Activated naive CD4-positive, alpha-beta T cell treated with anti-CD3 and anti-CD28 coated beads, Interleukin-2, amount 10 ng/mL, durations not matched to agents 7 days and 5 days (primary cell): Measurements from ENCODE around the gene CHST12.

Experiments used
- CTCF ChIA-PET: fragments of 350-600 bp; sonication (Branson Sonifier 250); formaldehyde crosslinking; loops from one replicate; lab custom pipeline; 2021; ENCODE audit warnings: antibody characterized with exemption; lab: Charles Lee
- DNase-seq: peaks from one replicate; pipeline ENCODE4 v3.0.0-alpha.2; 2020
- H3K27ac Mint-ChIP-seq: one replicate; pipeline ENCODE4 v1.8.0; 2021; ENCODE audit warnings: mild to moderate bottlenecking, moderate library complexity, mixed read lengths
- H3K27me3 Mint-ChIP-seq: one replicate; pipeline ENCODE4 v1.8.0; 2021; ENCODE audit warnings: mild to moderate bottlenecking, mixed read lengths
- H3K36me3 Mint-ChIP-seq: one replicate; pipeline ENCODE4 v1.8.0; 2021; ENCODE audit warnings: mixed read lengths
- H3K4me1 Mint-ChIP-seq: one replicate; pipeline ENCODE4 v1.8.0; 2021; ENCODE audit warnings: mixed read lengths
- H3K4me3 Mint-ChIP-seq: one replicate; pipeline ENCODE4 v1.8.0; 2021; ENCODE audit warnings: mild to moderate bottlenecking, moderate library complexity, mixed read lengths
- H3K9me3 Mint-ChIP-seq: one replicate; pipeline ENCODE4 v1.8.0; 2021; ENCODE audit warnings: mixed read lengths

CHST12 gene

GRCh38 chr7:2497065-2497464, 93.7 kb downstream of the CHST12 start:
- peaks cover 2% of the 10 kb centered on the region for H3K9me3 Mint-ChIP-seq
- no peak overlapping the region for H3K4me3 Mint-ChIP-seq
- no peak overlapping the region for H3K27ac Mint-ChIP-seq
- H3K4me1 Mint-ChIP-seq, result no peaks in the 10 kb centered on the region
- CTCF ChIA-PET, result no interaction called here
- H3K36me3 Mint-ChIP-seq, result no peaks in the 10 kb centered on the region
- no peak for DNase-seq
- H3K27me3 Mint-ChIP-seq, result peaks cover 79% of the 10 kb centered on the region

- no peak overlapping the region for H3K4me3 Mint-ChIP-seq
- H3K27ac Mint-ChIP-seq, result no peak overlapping the region
- H3K9me3 Mint-ChIP-seq, result no peaks in the 10 kb centered on the region
- no peaks in the 10 kb centered on the region for H3K4me1 Mint-ChIP-seq
- no peaks in the 10 kb centered on the region for H3K36me3 Mint-ChIP-seq
- CTCF ChIA-PET, result interaction anchor here (1.2 kb wide), 1 partner anchor 29 kb away, joined by 3 read pairs; no protein-coding TSS in a partner anchor
- DNase-seq, result no peak
- H3K27me3 Mint-ChIP-seq, result peaks cover 74% of the 10 kb centered on the region
Measured at GRCh38 chr7:2497500-2498336, 94.3 kb downstream of the CHST12 start.
